ENCODE data around the gene BCR. TPM values are rescaled to one million over a fixed set of nuclear protein-coding genes. Genes with fewer than 3 reads are reported as not detected.

Gene BCR
- polyA plus RNA-seq, 1 donor (not counting 4 experiments of a cell fraction or from before 2014, with no cell fraction given) = 25.8 TPM

DNA sequence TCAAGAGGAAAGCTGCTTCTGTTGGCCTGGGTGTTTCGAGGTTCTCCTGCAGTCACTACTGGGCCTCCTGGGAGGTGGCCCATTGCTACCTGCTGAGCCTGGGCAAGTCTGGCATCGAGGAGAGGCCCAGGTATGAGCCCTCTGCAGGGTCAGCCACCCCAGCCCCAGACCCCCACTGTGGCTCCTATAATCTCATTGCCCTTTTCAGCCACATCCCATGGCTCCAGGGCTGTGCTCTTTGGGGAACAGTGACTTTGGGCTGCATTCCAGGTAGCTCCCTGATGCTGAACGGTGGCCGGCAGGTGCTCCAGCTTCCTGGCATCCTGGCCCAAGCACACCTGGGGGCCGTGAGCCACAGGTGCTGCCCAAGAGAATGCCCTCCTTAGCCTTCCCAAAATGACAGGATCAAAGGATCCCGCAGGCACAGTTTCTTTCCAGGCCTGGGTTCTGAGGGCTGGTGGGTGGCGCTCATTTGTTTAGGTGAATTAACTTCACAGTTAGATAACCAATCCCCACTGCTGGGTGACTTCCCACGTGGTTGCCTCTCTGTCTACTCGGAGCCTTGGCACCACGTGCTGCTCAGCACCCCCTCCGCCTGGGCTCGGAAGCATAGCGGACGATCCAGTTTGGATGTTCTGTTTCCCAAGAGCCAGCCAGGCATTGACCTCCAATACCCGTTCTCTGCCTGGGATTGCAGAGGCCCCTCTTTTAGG is 97.4 kb downstream of the BCR start:
- Histone ChIP-seq H3K79me2 (ENCODE audit: control insufficient read depth, insufficient read depth, low read length) (no peaks in the 10 kb centered on the region), H3K27me3 (ENCODE audit: control insufficient read depth, extremely low read depth, insufficient read depth, low read length) (no peaks in the 10 kb centered on the region), H3K9me3 (ENCODE audit: control insufficient read depth, low read depth, low read length) (no peaks in the 10 kb centered on the region), H4K20me1 (ENCODE audit: control insufficient read depth, extremely low read depth, insufficient read depth, low read length) (no peaks in the 10 kb centered on the region), H2AFZ (ENCODE audit: control insufficient read depth, low read length) (no peak overlapping the region), H3K4me3 (ENCODE audit: control insufficient read depth in 2 of 3, extremely low read depth in 1 of 3, insufficient read depth in 2 of 3, low read depth in 1 of 3, low read length in 3 of 3) (no peak overlapping the region), H3K27ac (ENCODE audit: control insufficient read depth, insufficient read depth, low read length) (peak overlapping the region; percentile 74), H3K36me3 (ENCODE audit: control insufficient read depth in 2 of 2, extremely low read depth in 1 of 2, insufficient read depth in 2 of 2, low read length in 2 of 2) (peaks cover 33 to 51% of the 10 kb centered on the region in 2 experiments), H3K4me1 (ENCODE audit: control insufficient read depth, extremely low read depth, insufficient read depth, low read length) (peaks cover 43% of the 10 kb centered on the region), H3K9ac (ENCODE audit: control insufficient read depth, extremely low read depth, insufficient read depth, low read length) (no peak overlapping the region), H3K4me2 (ENCODE audit: control insufficient read depth, extremely low read depth, insufficient read depth, low read depth, low read length) (no peak overlapping the region), H3K9me1 (ENCODE audit: control insufficient read depth, extremely low read depth, insufficient read depth, low read length) (no peaks in the 10 kb centered on the region)
- TF ChIP-seq EZH2 (IDR thresholded peaks at IDR 0.05; ENCODE audit: low read length) = no peak
- TF ChIP-seq, protein P1, sequence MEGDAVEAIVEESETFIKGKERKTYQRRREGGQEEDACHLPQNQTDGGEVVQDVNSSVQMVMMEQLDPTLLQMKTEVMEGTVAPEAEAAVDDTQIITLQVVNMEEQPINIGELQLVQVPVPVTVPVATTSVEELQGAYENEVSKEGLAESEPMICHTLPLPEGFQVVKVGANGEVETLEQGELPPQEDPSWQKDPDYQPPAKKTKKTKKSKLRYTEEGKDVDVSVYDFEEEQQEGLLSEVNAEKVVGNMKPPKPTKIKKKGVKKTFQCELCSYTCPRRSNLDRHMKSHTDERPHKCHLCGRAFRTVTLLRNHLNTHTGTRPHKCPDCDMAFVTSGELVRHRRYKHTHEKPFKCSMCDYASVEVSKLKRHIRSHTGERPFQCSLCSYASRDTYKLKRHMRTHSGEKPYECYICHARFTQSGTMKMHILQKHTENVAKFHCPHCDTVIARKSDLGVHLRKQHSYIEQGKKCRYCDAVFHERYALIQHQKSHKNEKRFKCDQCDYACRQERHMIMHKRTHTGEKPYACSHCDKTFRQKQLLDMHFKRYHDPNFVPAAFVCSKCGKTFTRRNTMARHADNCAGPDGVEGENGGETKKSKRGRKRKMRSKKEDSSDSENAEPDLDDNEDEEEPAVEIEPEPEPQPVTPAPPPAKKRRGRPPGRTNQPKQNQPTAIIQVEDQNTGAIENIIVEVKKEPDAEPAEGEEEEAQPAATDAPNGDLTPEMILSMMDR (optimal IDR thresholded peaks at IDR 0.05 in 1 of 3, IDR thresholded peaks at IDR 0.05 in 1 of 3, conservative IDR thresholded peaks at IDR 0.05 in 1 of 3; ENCODE audit: extremely low read depth in 1 of 3, insufficient read depth in 2 of 3, low read length in 3 of 3) = no peak
- FAIRE-seq (no peak), DNase-seq (ENCODE audit: low read depth, low spot score) (no peak)
- dilution Hi-C loops (cut with MboI; ENCODE audit: extremely low pct_ligation_motif_present, low sequenced_read_pairs) = no loop called here

DNA sequence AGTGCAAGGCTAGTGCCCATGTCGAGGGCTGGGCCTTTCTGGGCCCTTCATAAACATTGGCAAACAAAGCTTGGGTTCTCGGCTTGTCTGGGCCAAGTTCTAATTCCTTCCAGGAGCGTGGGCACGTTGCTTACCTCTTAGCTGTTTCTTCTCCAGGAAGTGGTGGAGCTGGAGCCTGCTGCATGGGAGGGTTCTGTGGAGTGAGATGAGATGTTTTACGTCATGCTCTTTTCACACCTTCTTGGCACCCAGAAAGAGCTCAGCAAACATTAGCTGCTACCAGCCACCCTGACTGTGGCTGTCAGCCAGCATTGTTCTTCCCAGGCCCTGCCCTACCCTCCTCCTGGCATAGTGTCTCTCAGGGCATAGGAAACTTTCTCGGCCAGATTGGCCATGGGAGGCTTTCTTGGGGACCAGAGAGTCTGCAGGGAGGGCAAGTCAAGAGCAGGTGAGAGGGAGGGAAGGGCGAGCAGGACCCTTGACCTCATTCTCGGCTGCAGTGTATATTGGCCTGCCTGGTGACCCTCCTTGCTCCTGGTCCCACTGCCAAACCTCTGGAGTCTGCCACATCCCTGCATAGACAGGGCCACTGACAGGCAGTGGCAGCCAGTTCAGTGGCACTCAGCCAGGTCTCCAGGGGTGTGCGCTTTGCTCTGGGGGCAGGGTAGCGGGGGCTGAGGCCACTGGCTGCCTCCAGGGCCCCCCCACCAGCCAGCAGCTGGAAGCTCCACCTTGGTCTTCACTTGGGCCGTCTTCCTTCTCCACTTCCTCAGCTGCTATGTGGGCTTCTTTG is 98.8 kb downstream of the BCR start:
- DNase-seq (ENCODE audit: low read depth, low spot score) (peak; percentile 61), FAIRE-seq (peak; percentile 90)
- H3K4me2 ChIP-seq (ENCODE audit: control insufficient read depth, extremely low read depth, insufficient read depth, low read depth, low read length) = peak overlapping the region; percentile 40
- H3K9ac ChIP-seq (ENCODE audit: control insufficient read depth, extremely low read depth, insufficient read depth, low read length) = peak overlapping the region; percentile 58
- no peaks in the 10 kb centered on the region for H3K27me3 ChIP-seq (ENCODE audit: control insufficient read depth, extremely low read depth, insufficient read depth, low read length)
- dilution Hi-C loops (cut with MboI; ENCODE audit: extremely low pct_ligation_motif_present, low sequenced_read_pairs) = no loop called here
- H3K27ac ChIP-seq (ENCODE audit: control insufficient read depth, insufficient read depth, low read length) = peak overlapping the region; percentile 74
- no peaks in the 10 kb centered on the region for H4K20me1 ChIP-seq (ENCODE audit: control insufficient read depth, extremely low read depth, insufficient read depth, low read length)
- H3K4me3 ChIP-seq (ENCODE audit: control insufficient read depth in 2 of 3, extremely low read depth in 1 of 3, insufficient read depth in 2 of 3, low read depth in 1 of 3, low read length in 3 of 3) = peak overlapping the region in 1 of 3 experiments; percentile 2
- no peaks in the 10 kb centered on the region for H3K79me2 ChIP-seq (ENCODE audit: control insufficient read depth, insufficient read depth, low read length)
- TF ChIP-seq, protein P1 (optimal IDR thresholded peaks at IDR 0.05 in 1 of 3, IDR thresholded peaks at IDR 0.05 in 1 of 3, conservative IDR thresholded peaks at IDR 0.05 in 1 of 3; ENCODE audit: extremely low read depth in 1 of 3, insufficient read depth in 2 of 3, low read length in 3 of 3) = no peak
- no peak for TF ChIP-seq EZH2 (IDR thresholded peaks at IDR 0.05; ENCODE audit: low read length)
- no peaks in the 10 kb centered on the region for H3K9me1 ChIP-seq (ENCODE audit: control insufficient read depth, extremely low read depth, insufficient read depth, low read length)
- peaks cover 45% of the 10 kb centered on the region for H3K4me1 ChIP-seq (ENCODE audit: control insufficient read depth, extremely low read depth, insufficient read depth, low read length)
- peaks cover 33 to 45% of the 10 kb centered on the region in 2 experiments for H3K36me3 ChIP-seq (ENCODE audit: control insufficient read depth in 2 of 2, extremely low read depth in 1 of 2, insufficient read depth in 2 of 2, low read length in 2 of 2)
- no peaks in the 10 kb centered on the region for H3K9me3 ChIP-seq (ENCODE audit: control insufficient read depth, low read depth, low read length)
- no peak overlapping the region for H2AFZ ChIP-seq (ENCODE audit: control insufficient read depth, low read length)
